Measurements from ENCODE around the gene KRTAP5-3. TPM values are rescaled to one million over a fixed set of nuclear protein-coding genes. Genes with fewer than 3 reads are reported as not detected.

Gene KRTAP5-3
- total RNA-seq, 4 donors from 2014 or later: not detected

GRCh38 chr11:1628506-1629325 is 20.5 kb upstream of the KRTAP5-3 start:
- Histone ChIP-seq H3K4me1 (peaks cover 0 to 5% (median 4%) of the 10 kb centered on the region in 3 donors), H3K36me3 (no peaks in the 10 kb centered on the region), H3K4me3 (no peak overlapping the region), H3K9me3 (no peaks in the 10 kb centered on the region), H3K27ac (no peak overlapping the region), H3K27me3 (peaks cover 0 to 91% (median 3%) of the 10 kb centered on the region in 4 donors)
- TF ChIP-seq POLR2A (IDR thresholded peaks at IDR 0.05) (no peak), CTCF (IDR thresholded peaks at IDR 0.05) (peak; percentile 70 to 93 (median 76))
- WGBS, 2 donors: 44 to 46% methylated on average over 9 to 18 of the region's 35 CpGs
- intact Hi-C loops (cut with DNase I): no loop called here
- DNase-seq: no peak

GRCh38 chr11:1625541-1625940 is 17.3 kb upstream of the KRTAP5-3 start:
- Histone ChIP-seq H3K9me3 (no peaks in the 10 kb centered on the region), H3K27me3 (peaks cover 0 to 87% (median 3%) of the 10 kb centered on the region in 4 donors), H3K4me1 (peaks cover 0 to 5% (median 4%) of the 10 kb centered on the region in 3 donors), H3K36me3 (no peaks in the 10 kb centered on the region), H3K4me3 (no peak overlapping the region), H3K27ac (no peak overlapping the region)
- intact Hi-C loops (cut with DNase I): no loop called here
- 54 to 77% methylated on average over 12 of the region's 13 CpGs for WGBS, 2 donors
- DNase-seq: no peak
- no peak for TF ChIP-seq POLR2A (IDR thresholded peaks at IDR 0.05)
- no peak for TF ChIP-seq CTCF (IDR thresholded peaks at IDR 0.05)

GRCh38 chr11:1624621-1625020 is 16.4 kb upstream of the KRTAP5-3 start:
- Histone ChIP-seq H3K9me3 (no peaks in the 10 kb centered on the region), H3K4me3 (no peak overlapping the region), H3K36me3 (no peaks in the 10 kb centered on the region), H3K27me3 (peaks cover 0 to 81% (median 3%) of the 10 kb centered on the region in 4 donors), H3K27ac (no peak overlapping the region), H3K4me1 (peaks cover 0 to 5% (median 4%) of the 10 kb centered on the region in 3 donors)
- no peak for DNase-seq
- TF ChIP-seq POLR2A (IDR thresholded peaks at IDR 0.05) (no peak), CTCF (IDR thresholded peaks at IDR 0.05) (no peak)
- WGBS, 2 donors: 68 to 76% methylated on average over 14 to 16 of the region's 16 CpGs
- intact Hi-C loops (cut with DNase I): no loop called here

GRCh38 chr11:1623716-1624115 is 15.5 kb upstream of the KRTAP5-3 start:
- no peak for DNase-seq
- WGBS, 2 donors: 91% methylated on average over 5 of the region's 9 CpGs; no CpG with 5 or more reads in 1 of the 2 donors
- no peak overlapping the region for H3K27ac ChIP-seq
- TF ChIP-seq POLR2A (IDR thresholded peaks at IDR 0.05) (no peak), CTCF (IDR thresholded peaks at IDR 0.05) (no peak)
- intact Hi-C loops (cut with DNase I): no loop called here
- H3K9me3 ChIP-seq: no peaks in the 10 kb centered on the region
- H3K36me3 ChIP-seq: no peaks in the 10 kb centered on the region
- H3K4me1 ChIP-seq: peaks cover 0 to 2% (median 0%) of the 10 kb centered on the region in 3 donors
- H3K4me3 ChIP-seq: no peak overlapping the region
- peaks cover 0 to 80% (median 3%) of the 10 kb centered on the region in 4 donors for H3K27me3 ChIP-seq

GRCh38 chr11:1622086-1622485 is 13.8 kb upstream of the KRTAP5-3 start, which contains the start of gene KRTAP5-4:
TSS of gene KRTAP5-4 (minus strand) at chr11:1622138. CDS start at chr11:1622093, 45 bp downstream.
- TF ChIP-seq CTCF (IDR thresholded peaks at IDR 0.05) (no peak), POLR2A (IDR thresholded peaks at IDR 0.05) (no peak)
- intact Hi-C loops (cut with DNase I): no loop called here
- no peak for DNase-seq
- 47 to 54% methylated on average over 1 of the region's 1 CpG for WGBS, 2 donors
- H3K4me3 ChIP-seq: no peak within 1 kb of the TSS
- H3K27me3 ChIP-seq: peaks cover 0 to 78% (median 1%) of the 10 kb centered on the region in 4 donors
- H3K27ac ChIP-seq: no peak within 1 kb of the TSS
- H3K4me1 ChIP-seq: no peaks in the 10 kb centered on the region
- no peaks in the 10 kb centered on the region for H3K36me3 ChIP-seq
- no peaks in the 10 kb centered on the region for H3K9me3 ChIP-seq

Measured in esophagus squamous epithelium (tissue), 5 donors.